Mesenchymal stem cell (in vitro differentiated cells and primary cell): Measurements from ENCODE around the gene ASB5.

Experiments
- DNase-seq: peaks from one replicate; pipeline ENCODE4 v3.0.0-alpha.2; 2013
- H2AFZ ChIP-seq: one replicate; pipeline ENCODE4 v1.6.1; 2013; ENCODE audit warnings: low read depth, mild to moderate bottlenecking, control low read depth, inconsistent platforms, low read length, moderate library complexity
- H2AK5ac ChIP-seq: 2 replicates; pipeline ENCODE4 v1.6.1; 2013; ENCODE audit warnings: low read length, moderate library complexity, mild to moderate bottlenecking, inconsistent platforms; ENCODE audit not compliant: severe bottlenecking
- H2BK120ac ChIP-seq: one replicate; pipeline ENCODE4 v1.6.1; 2013; ENCODE audit warnings: low read depth, mild to moderate bottlenecking, inconsistent platforms, low read length, moderate library complexity
- H2BK12ac ChIP-seq, 2 experiments: one replicate each; pipeline ENCODE4 v1.6.1; 2013; ENCODE audit warnings: inconsistent platforms in 2 of 2, low read length in 2 of 2, mild to moderate bottlenecking in 2 of 2, moderate library complexity in 2 of 2, control low read depth in 1 of 2
- H2BK15ac ChIP-seq: one replicate; pipeline ENCODE4 v1.6.1; 2013; ENCODE audit warnings: mild to moderate bottlenecking, low read depth, inconsistent platforms; ENCODE audit not compliant: poor library complexity, severe bottlenecking
- H2BK5ac ChIP-seq: 2 replicates; pipeline ENCODE4 v1.6.1; 2013; ENCODE audit warnings: low read depth, mild to moderate bottlenecking, low read length, control low read depth, inconsistent platforms; ENCODE audit not compliant: poor library complexity, severe bottlenecking
- H3K14ac ChIP-seq, 2 experiments: one replicate each; pipeline ENCODE4 v1.6.1; 2013; ENCODE audit warnings: inconsistent platforms in 2 of 2, low read length in 2 of 2, control low read depth in 1 of 2, mild to moderate bottlenecking in 1 of 2, moderate library complexity in 1 of 2
- H3K18ac ChIP-seq, 2 experiments: one replicate each; pipeline ENCODE4 v1.6.1; 2013; ENCODE audit warnings: inconsistent platforms in 2 of 2, low read length in 2 of 2, control low read depth in 1 of 2, low read depth in 1 of 2, mild to moderate bottlenecking in 1 of 2
- H3K23ac ChIP-seq, 2 experiments: one replicate each; pipeline ENCODE4 v1.6.1; 2013; ENCODE audit warnings: inconsistent platforms in 2 of 2, low read length in 2 of 2, mild to moderate bottlenecking in 2 of 2, moderate library complexity in 2 of 2, control low read depth in 1 of 2
- H3K27ac ChIP-seq: 2 replicates; pipeline ENCODE4 v1.5.1; 2013; ENCODE audit warnings: mild to moderate bottlenecking, moderate library complexity, low read length, control low read depth, inconsistent platforms; ENCODE audit not compliant: poor library complexity, severe bottlenecking
- H3K27me3 ChIP-seq, 2 experiments: 2 replicates each; pipeline versions ENCODE4 v1.6.1 to v1.7.0; 2013; ENCODE audit warnings: low read length in 2 of 2, mild to moderate bottlenecking in 2 of 2, moderate library complexity in 2 of 2, control low read depth in 1 of 2, inconsistent platforms in 1 of 2; ENCODE audit not compliant: control insufficient read depth in 1 of 2, insufficient read depth in 1 of 2
- H3K36me3 ChIP-seq, 2 experiments: 2 replicates each; pipeline versions ENCODE4 v1.6.1 to v1.7.0; 2013; ENCODE audit warnings: low read length in 2 of 2, control low read depth in 1 of 2, inconsistent platforms in 1 of 2, low read depth in 1 of 2, mild to moderate bottlenecking in 1 of 2; ENCODE audit not compliant: insufficient read depth in 2 of 2, control insufficient read depth in 1 of 2
- H3K4ac ChIP-seq, 2 experiments: one replicate each; pipeline ENCODE4 v1.6.1; 2013; ENCODE audit warnings: inconsistent platforms in 2 of 2, low read length in 2 of 2, mild to moderate bottlenecking in 2 of 2, moderate library complexity in 2 of 2, control low read depth in 1 of 2, low read depth in 1 of 2
- H3K4me1 ChIP-seq: 2 replicates; pipeline ENCODE4 v1.6.1; 2013; ENCODE audit warnings: low read depth, low read length, control low read depth; ENCODE audit not compliant: control insufficient read depth, insufficient read depth
- H3K4me2 ChIP-seq: 2 replicates; pipeline ENCODE4 v1.6.1; 2013; ENCODE audit warnings: low read length, mild to moderate bottlenecking, inconsistent platforms; ENCODE audit not compliant: poor library complexity, severe bottlenecking
- H3K4me3 ChIP-seq, 2 experiments: 2 replicates each; pipeline versions ENCODE4 v1.5.1 to v1.7.0; 2013; ENCODE audit warnings: low read length in 2 of 2, mild to moderate bottlenecking in 2 of 2, control low read depth in 1 of 2, low read depth in 1 of 2; ENCODE audit not compliant: insufficient read depth in 1 of 2
- H3K79me1 ChIP-seq: replicated peaks from 2 replicates; pipeline ENCODE4 v1.6.1; 2013; ENCODE audit warnings: mild to moderate bottlenecking, control low read depth, low read length, inconsistent platforms; ENCODE audit not compliant: poor library complexity, severe bottlenecking
- H3K9ac ChIP-seq: 2 replicates; pipeline ENCODE4 v1.7.0; 2013; ENCODE audit warnings: mild to moderate bottlenecking, low read length, moderate library complexity
- H3K9me3 ChIP-seq: 2 replicates; pipeline ENCODE4 v1.7.0; 2013; ENCODE audit warnings: mild to moderate bottlenecking, low read length; ENCODE audit not compliant: control insufficient read depth
- H4K8ac ChIP-seq: one replicate; pipeline ENCODE4 v1.6.1; 2013; ENCODE audit warnings: inconsistent platforms, mild to moderate bottlenecking, low read length, moderate library complexity
- H4K91ac ChIP-seq: one replicate; pipeline ENCODE4 v1.6.1; 2013; ENCODE audit warnings: mild to moderate bottlenecking, low read length, inconsistent platforms
- WGBS: methylation state at CpG from one replicate; pipeline ENCODE4 v1.1.7; 2013; ENCODE audit warnings: mixed read lengths; 5-methylcytosine and 5-hydroxymethylcytosine counted together

ASB5 gene

DNA sequence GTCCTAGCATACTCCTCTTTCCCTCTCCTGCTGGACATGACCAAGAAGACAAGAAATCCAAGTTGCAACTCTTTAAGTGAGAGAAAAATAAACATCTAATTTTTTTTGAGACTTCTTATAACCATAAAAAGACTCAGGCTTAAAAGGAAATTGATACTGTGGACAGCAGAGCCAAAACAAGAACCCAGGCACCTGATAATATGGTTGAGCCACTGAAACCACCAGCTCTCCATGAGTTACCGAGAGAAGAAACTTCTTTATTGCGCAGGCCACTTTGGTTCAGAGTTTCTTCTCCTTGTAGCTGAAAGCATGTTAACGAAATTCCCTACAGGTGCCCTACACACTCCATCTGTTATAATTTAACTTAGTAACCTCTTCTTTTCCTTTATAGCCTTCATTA is 39.4 kb upstream of the ASB5 start:
- H2AFZ ChIP-seq = no peak overlapping the region
- no peak overlapping the region for H4K8ac ChIP-seq
- peak overlapping the region; percentile 60 for H2AK5ac ChIP-seq
- WGBS = 100% methylated on average over 2 of the region's 3 CpGs
- H3K4ac ChIP-seq = no peak overlapping the region
- H3K23ac ChIP-seq = no peak overlapping the region
- no peak overlapping the region for H2BK120ac ChIP-seq
- peak overlapping the region; percentile 95 for H3K27ac ChIP-seq
- H3K27me3 ChIP-seq = no peaks in the 10 kb centered on the region
- no peak overlapping the region for H4K91ac ChIP-seq
- H2BK5ac ChIP-seq = no peak overlapping the region
- H3K79me1 ChIP-seq = no peaks in the 10 kb centered on the region
- no peak overlapping the region for H2BK15ac ChIP-seq
- H3K4me2 ChIP-seq = no peak overlapping the region
- DNase-seq = no peak
- peaks cover 6% of the 10 kb centered on the region for H3K4me1 ChIP-seq
- no peaks in the 10 kb centered on the region for H3K36me3 ChIP-seq
- H3K9me3 ChIP-seq = no peaks in the 10 kb centered on the region
- no peak overlapping the region for H3K14ac ChIP-seq
- H3K4me3 ChIP-seq = no peak overlapping the region
- H2BK12ac ChIP-seq = no peak overlapping the region
- H3K18ac ChIP-seq = no peak overlapping the region
- no peak overlapping the region for H3K9ac ChIP-seq

- 81% methylated on average over 6 of the region's 6 CpGs for WGBS
- Histone ChIP-seq H3K9me3 (no peaks in the 10 kb centered on the region), H4K91ac (no peak overlapping the region)
Observed at GRCh38 chr4:176307666-176307930, 38.6 kb upstream of the ASB5 start.

DNA sequence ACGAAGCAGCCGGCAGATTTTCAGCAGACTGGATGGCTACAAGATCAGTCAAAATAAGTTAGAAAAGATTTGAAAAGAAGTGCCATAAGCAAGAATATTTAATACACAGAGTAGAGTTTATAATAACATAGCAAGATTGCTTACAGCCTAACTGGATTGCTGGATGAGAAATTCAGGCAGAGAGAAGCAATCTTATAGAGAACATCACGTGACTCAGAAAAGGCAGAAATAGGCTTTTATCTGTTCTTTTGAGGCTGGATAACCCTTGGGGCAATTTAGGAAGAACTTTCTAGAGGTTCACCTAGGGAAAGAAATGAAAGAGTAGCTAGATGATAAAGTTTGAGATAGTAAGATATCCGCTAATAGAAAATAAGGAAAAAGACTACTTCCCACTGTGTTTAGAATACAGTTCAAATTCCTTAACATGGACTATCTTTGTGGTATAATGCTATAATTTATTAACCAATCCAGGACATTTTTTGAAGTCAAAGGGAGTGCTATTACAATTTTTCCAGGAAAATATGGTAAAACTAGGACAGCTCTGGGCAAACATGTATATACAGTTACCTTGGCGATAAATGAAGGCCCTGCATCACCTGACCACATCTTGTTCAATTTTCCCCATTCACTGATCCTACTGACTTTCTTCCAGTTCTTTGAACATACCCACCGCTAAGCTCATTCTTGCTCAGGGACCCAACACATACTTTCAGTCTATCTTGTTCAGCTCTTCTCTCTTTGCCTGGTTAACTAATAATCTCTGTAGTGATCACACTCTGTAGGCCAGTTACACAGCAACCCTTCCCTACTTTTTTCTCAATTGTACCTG is 38.0 kb upstream of the ASB5 start:
- WGBS = 89% methylated on average over 5 of the region's 6 CpGs
- Histone ChIP-seq H2AFZ (no peak overlapping the region), H4K8ac (no peak overlapping the region), H2BK120ac (no peak overlapping the region), H3K23ac (no peak overlapping the region), H3K18ac (no peak overlapping the region), H3K4me2 (peak overlapping the region; percentile 0), H3K79me1 (no peaks in the 10 kb centered on the region), H3K14ac (no peak overlapping the region), H3K36me3 (no peaks in the 10 kb centered on the region), H3K27ac (peak overlapping the region; percentile 95), H4K91ac (no peak overlapping the region), H2AK5ac (peak overlapping the region; percentile 71), H2BK12ac (no peak overlapping the region), H3K4ac (no peak overlapping the region), H3K27me3 (no peaks in the 10 kb centered on the region), H2BK15ac (no peak overlapping the region), H2BK5ac (peak overlapping the region; percentile 35), H3K4me1 (peaks cover 6% of the 10 kb centered on the region), H3K4me3 (no peak overlapping the region), H3K9me3 (no peaks in the 10 kb centered on the region), H3K9ac (no peak overlapping the region)
- DNase-seq = no peak

More at GRCh38 chr4:176307666-176307930, 38.6 kb upstream of the ASB5 start:
- Histone ChIP-seq H3K27me3 (no peaks in the 10 kb centered on the region), H2BK5ac (peak overlapping the region; percentile 60), H4K8ac (no peak overlapping the region), H2BK12ac (no peak overlapping the region), H2BK15ac (no peak overlapping the region), H2BK120ac (no peak overlapping the region), H3K79me1 (no peaks in the 10 kb centered on the region), H3K9ac (no peak overlapping the region), H3K4ac (no peak overlapping the region), H3K23ac (no peak overlapping the region), H2AFZ (no peak overlapping the region), H3K27ac (peak overlapping the region; percentile 95), H3K4me2 (peak overlapping the region; percentile 0), H3K4me1 (peaks cover 6% of the 10 kb centered on the region), H3K4me3 (no peak overlapping the region), H3K14ac (no peak overlapping the region), H2AK5ac (peak overlapping the region; percentile 25), H3K36me3 (no peaks in the 10 kb centered on the region), H3K18ac (no peak overlapping the region)
- DNase-seq = no peak

DNA sequence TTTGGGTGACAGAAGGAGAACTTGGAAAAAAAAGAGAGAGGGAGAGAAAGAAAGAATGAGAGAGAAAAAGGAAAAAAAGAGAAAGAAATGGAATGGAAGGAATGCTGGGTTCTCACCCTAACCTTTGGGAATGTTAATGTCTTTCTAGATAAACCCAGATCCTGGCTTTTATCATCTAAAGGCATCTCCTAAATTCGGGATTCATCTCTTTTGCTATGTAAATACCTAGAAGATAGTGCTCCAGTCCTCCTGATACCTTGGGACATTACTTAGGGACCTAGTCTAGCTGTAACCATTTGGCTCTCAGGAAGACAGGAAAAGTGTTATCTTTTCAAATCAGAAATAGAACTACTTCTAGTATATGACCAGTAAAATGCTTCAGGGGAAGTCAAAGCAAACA is 34.9 kb upstream of the ASB5 start:
- Histone ChIP-seq H2BK12ac (no peak overlapping the region), H3K4me2 (no peak overlapping the region), H3K18ac (no peak overlapping the region), H3K4ac (no peak overlapping the region), H3K27me3 (no peaks in the 10 kb centered on the region), H3K23ac (no peak overlapping the region), H3K79me1 (no peaks in the 10 kb centered on the region), H3K9me3 (no peaks in the 10 kb centered on the region), H4K91ac (no peak overlapping the region), H3K9ac (no peak overlapping the region), H2BK120ac (no peak overlapping the region), H3K14ac (no peak overlapping the region), H2BK5ac (no peak overlapping the region), H3K27ac (no peak overlapping the region), H3K36me3 (no peaks in the 10 kb centered on the region), H3K4me3 (no peak overlapping the region), H2BK15ac (no peak overlapping the region), H2AFZ (no peak overlapping the region), H4K8ac (no peak overlapping the region), H2AK5ac (no peak overlapping the region), H3K4me1 (peaks cover 6% of the 10 kb centered on the region)
- no peak for DNase-seq
- WGBS = 0% methylated on average over 1 of the region's 1 CpG
